ENCODE results near the gene SUN2. TPM values are rescaled to one million over a fixed set of nuclear protein-coding genes. Genes with fewer than 3 reads are reported as not detected.

SUN2 gene
- total and polyA plus RNA-seq, 8 donors = 44.8 to 99.2 (median 76.4) TPM

- TF ChIP-seq CTCF (IDR thresholded peaks at IDR 0.05) = no peak
- intact Hi-C loops (cut with DNase I) = no loop called here
- DNase-seq = peak in 4 of 6 donors; percentile 69 to 85 (median 73)
- H3K36me3 ChIP-seq = peaks cover 4 to 57% (median 32%) of the 10 kb centered on the region in 3 donors
- peak overlapping the region in 1 of 4 donors; percentile 4 for H3K4me3 ChIP-seq
- no peaks in the 10 kb centered on the region for H3K27me3 ChIP-seq
- peaks cover 31 to 40% (median 37%) of the 10 kb centered on the region in 3 donors for H3K4me1 ChIP-seq
- H3K9me3 ChIP-seq = no peaks in the 10 kb centered on the region
- peak overlapping the region; percentile 79 to 89 (median 86) for H3K27ac ChIP-seq
- WGBS, 2 donors = 29 to 34% methylated on average over 13 of the region's 13 CpGs
- no peak for FAIRE-seq
- peak; percentile 57 to 70 (median 66) for ATAC-seq
Observed at GRCh38 chr22:38732251-38732815, 23.5 kb downstream of the SUN2 start.

GRCh38 chr22:38731703-38732161, 24.1 kb downstream of the SUN2 start:
- H3K27me3 ChIP-seq = no peaks in the 10 kb centered on the region
- ATAC-seq (no peak), FAIRE-seq (no peak), DNase-seq (peak in 1 of 6 donors; percentile 59)
- no peak for TF ChIP-seq CTCF (IDR thresholded peaks at IDR 0.05)
- peaks cover 4 to 57% (median 33%) of the 10 kb centered on the region in 3 donors for H3K36me3 ChIP-seq
- no peaks in the 10 kb centered on the region for H3K9me3 ChIP-seq
- intact Hi-C loops (cut with DNase I) = no loop called here
- peak overlapping the region; percentile 79 to 89 (median 86) for H3K27ac ChIP-seq
- H3K4me1 ChIP-seq = peaks cover 31 to 40% (median 37%) of the 10 kb centered on the region in 3 donors
- H3K4me3 ChIP-seq = no peak overlapping the region
- WGBS, 2 donors = 75% methylated on average over 5 to 6 of the region's 6 CpGs

GRCh38 chr22:38730411-38730871, 25.4 kb downstream of the SUN2 start:
- DNase-seq (peak in 1 of 6 donors; percentile 64), ATAC-seq (no peak), FAIRE-seq (no peak)
- Histone ChIP-seq H3K4me3 (no peak overlapping the region), H3K9me3 (no peaks in the 10 kb centered on the region), H3K27ac (no peak overlapping the region), H3K27me3 (no peaks in the 10 kb centered on the region), H3K4me1 (peaks cover 31 to 40% (median 37%) of the 10 kb centered on the region in 3 donors), H3K36me3 (peaks cover 4 to 56% (median 46%) of the 10 kb centered on the region in 3 donors)
- intact Hi-C loops (cut with DNase I) = no loop called here
- 96 to 97% methylated on average over 13 of the region's 13 CpGs for WGBS, 2 donors
- no peak for TF ChIP-seq CTCF (IDR thresholded peaks at IDR 0.05)

- intact Hi-C loops (cut with DNase I) = no loop called here
- Histone ChIP-seq H3K9me3 (no peaks in the 10 kb centered on the region), H3K27me3 (no peaks in the 10 kb centered on the region), H3K36me3 (peaks cover 4 to 57% (median 51%) of the 10 kb centered on the region in 3 donors), H3K27ac (no peak overlapping the region), H3K4me1 (peaks cover 31 to 37% (median 37%) of the 10 kb centered on the region in 3 donors), H3K4me3 (no peak overlapping the region)
- TF ChIP-seq CTCF (IDR thresholded peaks at IDR 0.05) = no peak
- WGBS, 2 donors = 90 to 92% methylated on average over 6 of the region's 6 CpGs
- DNase-seq (peak in 1 of 6 donors; percentile 20), ATAC-seq (no peak), FAIRE-seq (no peak)
Observed at GRCh38 chr22:38729946-38730345, 25.9 kb downstream of the SUN2 start.

Data from pancreas (tissue), 10 donors.